SK-N-SH (cell line): Measurements from ENCODE around the gene GLIPR1L1. TPM values are rescaled to one million over a fixed set of nuclear protein-coding genes. Genes with fewer than 3 reads are reported as not detected.

ENCODE experiments used
- CTCF ChIA-PET: fragments of 300-600, 350-600 bp; formaldehyde crosslinking; extraction: SDS; loops from one replicate; lab custom pipeline; 2021; lab: Yijun Ruan, JAX
- POLR2A ChIA-PET: fragments of 350-600 bp; sonication (Branson Sonifier 250); formaldehyde crosslinking; extraction: SDS; loops from one replicate; lab custom pipeline; 2020; ENCODE audit warnings: antibody characterized with exemption, inconsistent platforms; lab: Yijun Ruan, JAX
- DNase-seq: peaks from one replicate; pipeline ENCODE4 v3.0.0; 2012
- H2AFZ ChIP-seq: fragments of 200-600 bp; sonication (generic); 2 replicates; pipeline ENCODE4 v1.8.1; 2016; ENCODE audit warnings: antibody characterized with exemption, mild to moderate bottlenecking, low read depth
- H3F3A ChIP-seq: fragments of 200-600 bp; sonication (generic); replicated peaks from 2 replicates; pipeline ENCODE3; 2016; ENCODE audit warnings: antibody characterized with exemption, mild to moderate bottlenecking; ENCODE audit not compliant: insufficient read depth
- H3K27ac ChIP-seq, 2 experiments: fragments of 200-500 bp in 1 of 2; fragments of 200-600 bp in 1 of 2; sonication (Bioruptor generic) in 1 of 2; sonication (generic), shearing (Covaris generic) in 1 of 2; 2 replicates each; pipeline versions ENCODE4 v1.5.1 to v1.6.1; 2014 to 2016; ENCODE audit warnings: low read depth in 2 of 2, inconsistent platforms in 1 of 2, low read length in 1 of 2, mild to moderate bottlenecking in 1 of 2, mixed read lengths in 1 of 2
- H3K27me3 ChIP-seq: fragments of 200-600 bp; sonication (generic), shearing (Covaris generic); 2 replicates; pipeline ENCODE4 v1.6.1; 2016; ENCODE audit warnings: mixed run types; ENCODE audit not compliant: insufficient read depth
- H3K36me3 ChIP-seq, 2 experiments: fragments of 200-500 bp in 1 of 2; fragments of 200-600 bp in 1 of 2; sonication (Bioruptor generic) in 1 of 2; sonication (generic) in 1 of 2; replicated peaks in 1 of 2; 2 replicates each; pipeline versions ENCODE3 to v1.5.1; 2014 to 2016; ENCODE audit warnings: low read length in 1 of 2, mild to moderate bottlenecking in 1 of 2; ENCODE audit not compliant: insufficient read depth in 2 of 2, control insufficient read depth in 1 of 2
- H3K4me1 ChIP-seq, 2 experiments: fragments of 200-500 bp in 1 of 2; fragments of 200-600 bp in 1 of 2; sonication (Bioruptor generic) in 1 of 2; sonication (generic), shearing (Covaris generic) in 1 of 2; 2 replicates each; pipeline versions ENCODE4 v1.5.1 to v1.6.1; 2014 to 2016; ENCODE audit warnings: low read depth in 1 of 2, low read length in 1 of 2, mixed run types in 1 of 2; ENCODE audit not compliant: insufficient read depth in 2 of 2, control insufficient read depth in 1 of 2
- H3K4me2 ChIP-seq: fragments of 200-600 bp; sonication (generic), shearing (Covaris generic); 2 replicates; pipeline ENCODE4 v1.6.1; 2017; ENCODE audit warnings: mixed run types
- H3K4me3 ChIP-seq, 2 experiments: fragments of 200-500 bp in 1 of 2; fragments of 200-600 bp in 1 of 2; sonication (Bioruptor generic) in 1 of 2; sonication (generic), shearing (Covaris generic) in 1 of 2; 2 replicates each; pipeline versions ENCODE4 v1.5.1 to v1.8.1; 2014 to 2016; ENCODE audit warnings: low read depth in 2 of 2, inconsistent platforms in 1 of 2, low read length in 1 of 2, mild to moderate bottlenecking in 1 of 2, mixed read lengths in 1 of 2, moderate library complexity in 1 of 2
- H3K79me2 ChIP-seq: fragments of 200-600 bp; sonication (generic); 2 replicates; pipeline ENCODE4 v1.8.1; 2017; ENCODE audit warnings: mild to moderate bottlenecking; ENCODE audit not compliant: insufficient read depth
- H3K9ac ChIP-seq: fragments of 200-600 bp; sonication (generic); 2 replicates; pipeline ENCODE4 v1.6.1; 2017; ENCODE audit warnings: mixed run types
- H3K9me2 ChIP-seq: fragments of 200-600 bp; sonication (generic); 2 replicates; pipeline ENCODE4 v1.6.1; 2017; ENCODE audit warnings: mixed run types
- H3K9me3 ChIP-seq: fragments of 200-600 bp; sonication (generic); 2 replicates; pipeline ENCODE4 v1.6.1; 2017; ENCODE audit warnings: mixed run types, mild to moderate bottlenecking, moderate library complexity
- H4K20me1 ChIP-seq: fragments of 200-600 bp; sonication (generic); 2 replicates; pipeline ENCODE4 v1.6.1; 2017; ENCODE audit warnings: mild to moderate bottlenecking, mixed run types; ENCODE audit not compliant: insufficient read depth
- CHD2 ChIP-seq: fragments of 150-350 bp; IDR thresholded peaks from 2 replicates; pipeline ENCODE4 v1.6.1; 2018; ENCODE audit warnings: low read length; ENCODE audit not compliant: partially characterized antibody
- CTCF ChIP-seq: fragments of 200-600 bp; sonication (generic); IDR thresholded peaks from 2 replicates; pipeline ENCODE4 v1.6.1; 2017; ENCODE audit warnings: antibody characterized with exemption, mild to moderate bottlenecking, moderate library complexity
- ELF1 ChIP-seq: IDR thresholded peaks from 2 replicates; pipeline ENCODE4 v1.4.0; 2012
- EZH2phosphoT487 ChIP-seq: fragments of 200-600 bp; sonication (generic); IDR thresholded peaks from 2 replicates; pipeline ENCODE4 v1.6.1; 2017; ENCODE audit warnings: low read depth, mixed run types, mild to moderate bottlenecking, antibody characterized with exemption, moderate library complexity, borderline replicate concordance
- FOXJ3 ChIP-seq: sonication (generic); formaldehyde crosslinking; IDR thresholded peaks from 2 replicates; pipeline ENCODE4 v1.5.1; 2020; ENCODE audit warnings: mild to moderate bottlenecking, missing genetic modification reagents
- FOXM1 ChIP-seq: IDR thresholded peaks from 2 replicates; pipeline ENCODE4 v1.4.0; 2012; ENCODE audit warnings: low read depth, mild to moderate bottlenecking
- GABPA ChIP-seq: IDR thresholded peaks from 2 replicates; pipeline ENCODE4 v1.4.0; 2012; ENCODE audit warnings: low read depth, mild to moderate bottlenecking
- GATA2 ChIP-seq: sonication (generic); formaldehyde crosslinking; IDR thresholded peaks from 2 replicates; pipeline ENCODE4 v1.5.0; 2020; ENCODE audit warnings: mild to moderate bottlenecking, missing genetic modification reagents
- MAX ChIP-seq: IDR thresholded peaks from 2 replicates; pipeline ENCODE4 v1.4.0; 2012; ENCODE audit warnings: low read depth
- MXI1 ChIP-seq: IDR thresholded peaks from 2 replicates; pipeline ENCODE4 v1.6.1; 2012; ENCODE audit warnings: mild to moderate bottlenecking, low read depth, low read length, improper control_type of control experiment
- NRF1 ChIP-seq: IDR thresholded peaks from 2 replicates; pipeline ENCODE4 v1.6.1; 2012; ENCODE audit warnings: low read depth, mild to moderate bottlenecking, low read length
- PBX3 ChIP-seq: IDR thresholded peaks from 2 replicates; pipeline ENCODE4; 2012
- POLR2AphosphoS5 ChIP-seq: IDR thresholded peaks from 2 replicates; pipeline ENCODE4 v1.6.1; 2012; ENCODE audit warnings: low read depth, low read length
- RCOR1 ChIP-seq: fragments of 150-350 bp; IDR thresholded peaks from 2 replicates; pipeline ENCODE4 v1.6.1; 2017; ENCODE audit warnings: antibody characterized with exemption, low read length
- REST ChIP-seq: IDR thresholded peaks from 2 replicates; pipeline ENCODE4 v1.6.1; 2012; ENCODE audit warnings: mild to moderate bottlenecking, low read depth, low read length, moderate library complexity
- SIN3A ChIP-seq: IDR thresholded peaks from 2 replicates; pipeline ENCODE4 v1.6.1; 2012; ENCODE audit warnings: low read depth, mild to moderate bottlenecking, low read length, moderate library complexity, borderline replicate concordance
- SMC3 ChIP-seq: IDR thresholded peaks from 2 replicates; pipeline ENCODE4 v1.6.1; 2012; ENCODE audit warnings: low read depth, low read length, improper control_type of control experiment
- USF1 ChIP-seq: IDR thresholded peaks from 2 replicates; pipeline ENCODE4 v1.4.0; 2012; ENCODE audit warnings: low read depth, borderline replicate concordance
- WGBS: methylation state at CpG from one replicate; pipeline ENCODE4 v1.1.6; 2017; ENCODE audit warnings: low lambda C conversion rate; 5-methylcytosine and 5-hydroxymethylcytosine counted together
- polyA plus RNA-seq, 3 experiments: library from polyadenylated mRNA; depleted of rRNA; stranded (reverse); fragments of >200 nt; gene quantifications; 2 replicates each; pipeline ENCODE4 v1.2.3, GENCODE V29; 2012

GLIPR1L1 gene
- polyA plus RNA-seq, 1 of the 3 experiments (the other 2 are of a cell fraction): not detected

GRCh38 chr12:75294336-75294735 lies 40.1 kb upstream of the GLIPR1L1 start:
- ChIA-PET CTCF (no interaction called here), POLR2A (no interaction called here)
- TF ChIP-seq CTCF: no peak
- TF ChIP-seq USF1: no peak
- TF ChIP-seq POLR2AphosphoS5: no peak
- no peak for TF ChIP-seq PBX3
- no peak for TF ChIP-seq SMC3
- no peak for TF ChIP-seq NRF1
- TF ChIP-seq RCOR1: no peak
- TF ChIP-seq GABPA: no peak
- no peak for TF ChIP-seq FOXJ3 (CRISPR knock-in tag)
- no peak for TF ChIP-seq SIN3A
- TF ChIP-seq MAX: no peak
- TF ChIP-seq CHD2: no peak
- H3K9me2 ChIP-seq: no peaks in the 10 kb centered on the region
- H3K4me2 ChIP-seq: no peak overlapping the region
- H3K9me3 ChIP-seq: no peaks in the 10 kb centered on the region
- H4K20me1 ChIP-seq: no peaks in the 10 kb centered on the region
- no peaks in the 10 kb centered on the region for H3F3A ChIP-seq
- no peak overlapping the region for H3K27ac ChIP-seq
- H3K9ac ChIP-seq: no peak overlapping the region
- H3K4me1 ChIP-seq: no peaks in the 10 kb centered on the region; a peak in 1 of 4 replicates
- no peaks in the 10 kb centered on the region for H3K79me2 ChIP-seq
- no peaks in the 10 kb centered on the region for H3K27me3 ChIP-seq
- no peak overlapping the region for H3K4me3 ChIP-seq
- H3K36me3 ChIP-seq: no peaks in the 10 kb centered on the region
- 66% methylated on average over 3 of the region's 3 CpGs for WGBS
- no peak for DNase-seq
- no peak overlapping the region for H2AFZ ChIP-seq

GRCh38 chr12:75294797-75295196 lies 39.7 kb upstream of the GLIPR1L1 start:
- H3K4me2 ChIP-seq: no peak overlapping the region
- peak overlapping the region; percentile 22; the same call in 1 of the 2 replicates for H2AFZ ChIP-seq
- H3K79me2 ChIP-seq: no peaks in the 10 kb centered on the region
- CTCF ChIA-PET: no interaction called here
- H3K9me2 ChIP-seq: no peaks in the 10 kb centered on the region
- H3K27ac ChIP-seq: no peak overlapping the region
- H3K36me3 ChIP-seq: no peaks in the 10 kb centered on the region
- no peaks in the 10 kb centered on the region for H3K4me1 ChIP-seq
- no peak overlapping the region for H3K9ac ChIP-seq
- no peaks in the 10 kb centered on the region for H3K27me3 ChIP-seq
- H3K4me3 ChIP-seq: no peak overlapping the region
- POLR2A ChIA-PET: no interaction called here
- DNase-seq: no peak
- no peaks in the 10 kb centered on the region for H3F3A ChIP-seq
- H4K20me1 ChIP-seq: no peaks in the 10 kb centered on the region
- H3K9me3 ChIP-seq: no peaks in the 10 kb centered on the region
- 79% methylated on average over 3 of the region's 3 CpGs for WGBS
- TF ChIP-seq EZH2phosphoT487: no peak
- TF ChIP-seq GATA2: no peak
- no peak for TF ChIP-seq MXI1
- TF ChIP-seq RCOR1: no peak
- no peak for TF ChIP-seq FOXM1
- TF ChIP-seq ELF1: no peak
- no peak for TF ChIP-seq REST
- TF ChIP-seq CTCF: no peak
- no peak for TF ChIP-seq SIN3A
